HepG2 (cell line): ENCODE measurements around the gene COPZ1. TPM values are rescaled to one million over a fixed set of nuclear protein-coding genes. Genes with fewer than 3 reads are reported as not detected.

Experiments
- AKNA ChIP-seq: sonication (generic); formaldehyde crosslinking; IDR thresholded peaks from 2 replicates; pipeline ENCODE4 v1.4.0; 2020; ENCODE audit warnings: missing genetic modification reagents, borderline replicate concordance
- NFE2L1 ChIP-seq: sonication (generic); formaldehyde crosslinking; IDR thresholded peaks from 2 replicates; pipeline ENCODE4 v1.4.0; 2020; ENCODE audit warnings: missing genetic modification reagents, mild to moderate bottlenecking, borderline replicate concordance
- POLR2A ChIP-seq, 2 experiments: IDR thresholded peaks; 2 replicates each; pipeline ENCODE4 v1.6.1; 2011; ENCODE audit warnings: low read depth in 2 of 2, low read length in 2 of 2, mild to moderate bottlenecking in 1 of 2, moderate library complexity in 1 of 2; ENCODE audit not compliant: insufficient read depth in 1 of 2
- SMAD3 ChIP-seq: sonication (generic); formaldehyde crosslinking; IDR thresholded peaks from 2 replicates; pipeline ENCODE4 v1.4.0; 2020; ENCODE audit warnings: missing genetic modification reagents
- TEF ChIP-seq: sonication (generic); formaldehyde crosslinking; IDR thresholded peaks from 2 replicates; pipeline ENCODE4 v1.5.0; 2020; ENCODE audit warnings: missing genetic modification reagents
- THAP11 ChIP-seq: IDR thresholded peaks from 2 replicates; pipeline ENCODE4 v1.6.1; 2016; ENCODE audit warnings: missing biosample characterization, missing genetic modification reagents
- TOE1 ChIP-seq: sonication (generic); formaldehyde crosslinking; IDR thresholded peaks from 2 replicates; pipeline ENCODE4 v1.4.0; 2020; ENCODE audit warnings: mild to moderate bottlenecking, missing genetic modification reagents
- ZBTB2 ChIP-seq: sonication (generic); formaldehyde crosslinking; IDR thresholded peaks from 2 replicates; pipeline ENCODE4 v1.8.0; 2022; ENCODE audit warnings: low read depth, missing genetic modification reagents
- ZBTB49 ChIP-seq: sonication (generic); formaldehyde crosslinking; IDR thresholded peaks from 2 replicates; pipeline ENCODE4 v1.4.0; 2020; ENCODE audit warnings: missing genetic modification reagents, borderline replicate concordance
- ZNF746 ChIP-seq: sonication (generic); formaldehyde crosslinking; IDR thresholded peaks from 2 replicates; pipeline ENCODE4 v1.8.0; 2022; ENCODE audit warnings: mild to moderate bottlenecking, missing genetic modification reagents
- ZNF772 ChIP-seq: sonication (generic); formaldehyde crosslinking; IDR thresholded peaks from 2 replicates; pipeline ENCODE4 v1.5.0; 2020; ENCODE audit warnings: mild to moderate bottlenecking, missing genetic modification reagents
- polyA plus RNA-seq, 8 experiments: library from polyadenylated mRNA; depleted of rRNA in 3 of 8; stranded (reverse) in 7 of 8; unstranded in 1 of 8; fragments of >200 nt; fragmentation: Illumina TruSeq in 4 of 8; extraction: Trizol in 4 of 8; gene quantifications; 2 replicates each; pipeline versions ENCODE4 v1.2.1 to v1.2.3, GENCODE V29; 2011 to 2016; ENCODE audit warnings: low read depth in 4 of 8, missing spikeins in 1 of 8, mixed read lengths in 1 of 8; ENCODE audit not compliant: insufficient read depth in 1 of 8
- total RNA-seq, 5 experiments: library from RNA; depleted of rRNA; stranded (reverse); fragments of >200 nt; fragmentation: Illumina TruSeq; extraction: Trizol; gene quantifications; 2 replicates each; pipeline ENCODE4 v1.2.3, GENCODE V29; 2016; ENCODE audit warnings: low read depth in 1 of 5
- TF ChIP-seq, protein P1 (sequence below): sonication (generic); formaldehyde crosslinking; IDR thresholded peaks from 2 replicates; pipeline ENCODE4 v1.4.0; 2020; ENCODE audit warnings: missing genetic modification reagents
- TF ChIP-seq, protein P2 (sequence below): sonication (generic); formaldehyde crosslinking; IDR thresholded peaks from 2 replicates; pipeline ENCODE4 v1.4.0; 2020; ENCODE audit warnings: missing genetic modification reagents
- TF ChIP-seq, protein P3 (sequence below): sonication (generic); formaldehyde crosslinking; IDR thresholded peaks from 2 replicates; pipeline ENCODE4 v1.5.1; 2020; ENCODE audit warnings: missing genetic modification reagents, mild to moderate bottlenecking, borderline replicate concordance

Gene COPZ1
- total and polyA plus RNA-seq, 2 of the 13 experiments (the other 11 are each of a cell fraction or from before 2014, with no cell fraction given): 125 to 184 TPM

DNA sequence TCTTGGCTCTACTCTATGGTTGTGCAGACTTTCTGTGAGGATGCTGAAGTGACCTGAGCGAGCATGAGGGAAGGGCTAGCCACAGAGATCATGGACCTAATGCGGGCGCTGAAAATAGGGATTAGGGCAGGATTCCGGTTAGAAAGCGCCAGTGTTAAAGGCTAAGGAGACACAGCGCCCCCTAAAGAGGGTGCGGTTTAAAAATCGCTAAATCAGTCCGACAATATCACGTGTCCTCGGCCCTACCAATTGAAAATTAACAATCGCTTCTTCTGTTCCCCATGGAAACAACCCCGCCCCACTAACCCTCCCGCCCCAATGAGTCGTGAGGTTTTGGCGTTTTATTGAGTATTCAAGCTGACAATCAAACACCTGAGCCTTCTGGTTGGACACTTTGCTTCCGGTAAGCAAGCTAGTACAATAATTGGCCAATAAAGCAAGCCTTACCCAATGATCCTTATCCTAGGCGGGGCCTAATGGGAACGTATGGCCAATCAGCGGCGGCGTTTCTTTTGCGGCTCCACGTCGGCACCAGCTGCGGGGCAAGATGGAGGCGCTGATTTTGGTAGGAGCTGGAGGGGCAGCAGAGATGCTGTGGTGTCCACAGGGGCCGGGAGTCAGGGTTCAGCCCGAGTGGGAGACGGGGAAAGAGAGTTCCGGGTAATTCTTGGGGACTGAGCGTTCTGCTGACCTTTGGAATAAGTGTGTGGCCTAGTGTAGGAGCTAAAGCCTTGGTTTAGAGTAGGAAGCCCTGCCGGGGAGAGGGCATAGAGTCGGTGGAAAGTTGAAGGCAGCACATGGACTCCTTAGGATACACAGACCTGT lies at the start of gene COPZ1 (continued):
- TF ChIP-seq AKNA (CRISPR knock-in tag): no peak
- TF ChIP-seq, protein P1, sequence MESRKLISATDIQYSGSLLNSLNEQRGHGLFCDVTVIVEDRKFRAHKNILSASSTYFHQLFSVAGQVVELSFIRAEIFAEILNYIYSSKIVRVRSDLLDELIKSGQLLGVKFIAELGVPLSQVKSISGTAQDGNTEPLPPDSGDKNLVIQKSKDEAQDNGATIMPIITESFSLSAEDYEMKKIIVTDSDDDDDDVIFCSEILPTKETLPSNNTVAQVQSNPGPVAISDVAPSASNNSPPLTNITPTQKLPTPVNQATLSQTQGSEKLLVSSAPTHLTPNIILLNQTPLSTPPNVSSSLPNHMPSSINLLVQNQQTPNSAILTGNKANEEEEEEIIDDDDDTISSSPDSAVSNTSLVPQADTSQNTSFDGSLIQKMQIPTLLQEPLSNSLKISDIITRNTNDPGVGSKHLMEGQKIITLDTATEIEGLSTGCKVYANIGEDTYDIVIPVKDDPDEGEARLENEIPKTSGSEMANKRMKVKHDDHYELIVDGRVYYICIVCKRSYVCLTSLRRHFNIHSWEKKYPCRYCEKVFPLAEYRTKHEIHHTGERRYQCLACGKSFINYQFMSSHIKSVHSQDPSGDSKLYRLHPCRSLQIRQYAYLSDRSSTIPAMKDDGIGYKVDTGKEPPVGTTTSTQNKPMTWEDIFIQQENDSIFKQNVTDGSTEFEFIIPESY (CRISPR knock-in tag): no peak; the same call in 1 of the 2 replicates
- no peak for TF ChIP-seq ZBTB2 (CRISPR knock-in tag)
- no peak for TF ChIP-seq ZNF746 (CRISPR knock-in tag)
- TF ChIP-seq ZNF772 (CRISPR knock-in tag): peak; percentile 41; the same call in 1 of the 2 replicates
- TF ChIP-seq, protein P2, sequence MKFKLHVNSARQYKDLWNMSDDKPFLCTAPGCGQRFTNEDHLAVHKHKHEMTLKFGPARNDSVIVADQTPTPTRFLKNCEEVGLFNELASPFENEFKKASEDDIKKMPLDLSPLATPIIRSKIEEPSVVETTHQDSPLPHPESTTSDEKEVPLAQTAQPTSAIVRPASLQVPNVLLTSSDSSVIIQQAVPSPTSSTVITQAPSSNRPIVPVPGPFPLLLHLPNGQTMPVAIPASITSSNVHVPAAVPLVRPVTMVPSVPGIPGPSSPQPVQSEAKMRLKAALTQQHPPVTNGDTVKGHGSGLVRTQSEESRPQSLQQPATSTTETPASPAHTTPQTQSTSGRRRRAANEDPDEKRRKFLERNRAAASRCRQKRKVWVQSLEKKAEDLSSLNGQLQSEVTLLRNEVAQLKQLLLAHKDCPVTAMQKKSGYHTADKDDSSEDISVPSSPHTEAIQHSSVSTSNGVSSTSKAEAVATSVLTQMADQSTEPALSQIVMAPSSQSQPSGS (CRISPR knock-in tag): no peak
- TF ChIP-seq ZBTB49 (CRISPR knock-in tag): no peak
- no peak; the same call in 1 of the 2 replicates for TF ChIP-seq TEF (CRISPR knock-in tag)
- peak; percentile 78 to 96 for TF ChIP-seq POLR2A (IDR thresholded peaks at IDR 0.05; ENCODE audit: insufficient read depth in 1 of 2, low read depth in 2 of 2, low read length in 2 of 2)
- no peak for TF ChIP-seq TOE1
- peak; percentile 74 for TF ChIP-seq THAP11
- no peak; the same call in 1 of the 2 replicates for TF ChIP-seq SMAD3 (CRISPR knock-in tag)
- TF ChIP-seq, protein P3, sequence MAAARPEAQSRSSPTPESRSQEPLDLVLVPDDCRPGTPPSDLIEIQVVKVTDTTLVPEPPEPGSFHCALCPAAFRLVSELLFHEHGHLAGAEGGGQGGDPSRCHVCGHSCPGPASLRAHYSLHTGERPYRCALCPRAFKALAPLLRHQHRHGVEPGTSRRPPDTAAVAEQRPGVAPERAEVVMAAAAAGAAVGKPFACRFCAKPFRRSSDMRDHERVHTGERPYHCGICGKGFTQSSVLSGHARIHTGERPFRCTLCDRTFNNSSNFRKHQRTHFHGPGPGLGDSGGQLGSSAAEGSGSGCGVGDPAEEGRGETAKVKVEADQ (CRISPR knock-in tag): peak; percentile 27; the same call in 1 of the 2 replicates
- TF ChIP-seq NFE2L1 (CRISPR knock-in tag): no peak
